Suppressor macrophage (primary cell): ENCODE data around the gene NDUFA8.

ENCODE experiments used
- DNase-seq, 4 experiments: peaks; one replicate each; pipeline ENCODE4 v3.0.0-alpha.2; 2020 to 2022

The NDUFA8 gene

GRCh38 chr9:122184551-122184950, 25.0 kb upstream of the NDUFA8 start:
- DNase-seq = no peak

- DNase-seq = no peak
Observed at GRCh38 chr9:122183501-122183900, 23.9 kb upstream of the NDUFA8 start.

GRCh38 chr9:122180633-122181032, 21.1 kb upstream of the NDUFA8 start:
- peak in 1 of 4 experiments; percentile 12 for DNase-seq

GRCh38 chr9:122179690-122180074, 20.1 kb upstream of the NDUFA8 start:
- DNase-seq = no peak

- no peak for DNase-seq
Observed at GRCh38 chr9:122179054-122179689, 19.6 kb upstream of the NDUFA8 start.

GRCh38 chr9:122176916-122177315, 17.3 kb upstream of the NDUFA8 start:
- DNase-seq = no peak

- DNase-seq = no peak
Observed at GRCh38 chr9:122173670-122174069, 14.1 kb upstream of the NDUFA8 start.

- no peak for DNase-seq
Observed at GRCh38 chr9:122172131-122172530, 12.6 kb upstream of the NDUFA8 start.

- no peak for DNase-seq
Observed at GRCh38 chr9:122168356-122168755, 8.8 kb upstream of the NDUFA8 start.

GRCh38 chr9:122164286-122164685, 4.7 kb upstream of the NDUFA8 start:
- DNase-seq = no peak

GRCh38 chr9:122162415-122162814, 2.8 kb upstream of the NDUFA8 start:
- no peak for DNase-seq

- DNase-seq = no peak
Observed at GRCh38 chr9:122159925-122160246, 307 bp upstream of the NDUFA8 start.

- peak; percentile 31 to 60 (median 46) for DNase-seq
Observed at GRCh38 chr9:122158202-122158601, 1.4 kb downstream of the NDUFA8 start.

- peak; percentile 3 to 31 (median 21) for DNase-seq
Observed at GRCh38 chr9:122155796-122156195, 3.8 kb downstream of the NDUFA8 start.

GRCh38 chr9:122151267-122151828, 8.2 kb downstream of the NDUFA8 start:
- no peak for DNase-seq

GRCh38 chr9:122145592-122145863, 14.1 kb downstream of the NDUFA8 start:
- DNase-seq = no peak

GRCh38 chr9:122144836-122145591, 14.6 kb downstream of the NDUFA8 start:
- peak in 1 of 4 experiments; percentile 7 for DNase-seq

- DNase-seq = peak in 1 of 4 experiments; percentile 26
Observed at GRCh38 chr9:122143876-122144405, 15.6 kb downstream of the NDUFA8 start.

- DNase-seq = no peak
Observed at GRCh38 chr9:122143296-122143695, 16.3 kb downstream of the NDUFA8 start.

- DNase-seq = no peak
Observed at GRCh38 chr9:122141671-122142070, 17.9 kb downstream of the NDUFA8 start.

GRCh38 chr9:122140368-122141193, 19.0 kb downstream of the NDUFA8 start:
- DNase-seq = no peak

- no peak for DNase-seq
Observed at GRCh38 chr9:122138560-122139268, 20.9 kb downstream of the NDUFA8 start.

- DNase-seq = no peak
Observed at GRCh38 chr9:122135529-122135859, 24.1 kb downstream of the NDUFA8 start.
